DOHH2 (cell line): ENCODE measurements around the gene SMC1B.

ENCODE experiments used
- H3F3A ChIP-seq: fragments of 200-600 bp; sonication (generic), shearing (Covaris generic); 2 replicates; pipeline ENCODE4 v1.6.0; 2016; ENCODE audit warnings: antibody characterized with exemption, mild to moderate bottlenecking; ENCODE audit not compliant: control insufficient read depth, insufficient read depth
- H3K27ac ChIP-seq: fragments of 200-600 bp; sonication (generic); 2 replicates; pipeline ENCODE4 v1.5.1; 2014; ENCODE audit warnings: low read depth, mild to moderate bottlenecking, low read length, moderate library complexity
- H3K27me3 ChIP-seq: fragments of 200-600 bp; sonication (generic); 2 replicates; pipeline ENCODE4 v1.6.1; 2014; ENCODE audit warnings: mild to moderate bottlenecking, low read length, mixed read lengths; ENCODE audit not compliant: control insufficient read depth
- H3K36me3 ChIP-seq: fragments of 200-600 bp; sonication (generic); 2 replicates; pipeline ENCODE4 v1.6.1; 2014; ENCODE audit warnings: mild to moderate bottlenecking, low read length, moderate library complexity, mixed read lengths; ENCODE audit not compliant: control insufficient read depth
- H3K4me1 ChIP-seq: fragments of 200-600 bp; sonication (generic); 2 replicates; pipeline ENCODE4 v1.6.1; 2014; ENCODE audit warnings: mild to moderate bottlenecking, low read length, mixed read lengths; ENCODE audit not compliant: control insufficient read depth
- H3K4me2 ChIP-seq: fragments of 200-600 bp; sonication (generic); 2 replicates; pipeline ENCODE4 v1.6.0; 2014; ENCODE audit warnings: mild to moderate bottlenecking, low read length, moderate library complexity
- H3K4me3 ChIP-seq: fragments of 200-600 bp; sonication (generic); 2 replicates; pipeline ENCODE4 v1.5.1; 2014; ENCODE audit warnings: mild to moderate bottlenecking, low read length, mixed read lengths
- H3K79me2 ChIP-seq: fragments of 200-600 bp; sonication (generic); 2 replicates; pipeline ENCODE4 v1.6.1; 2014; ENCODE audit warnings: mild to moderate bottlenecking, low read length, mixed read lengths; ENCODE audit not compliant: control insufficient read depth
- H3K9me2 ChIP-seq: fragments of 200-600 bp; sonication (generic); replicated peaks from 2 replicates; pipeline ENCODE4 v1.6.1; 2014; ENCODE audit warnings: mild to moderate bottlenecking, low read length, mixed read lengths; ENCODE audit not compliant: control insufficient read depth
- H3K9me3 ChIP-seq: fragments of 200-600 bp; sonication (generic); 2 replicates; pipeline ENCODE4 v1.6.1; 2014; ENCODE audit warnings: antibody characterized with exemption, low read length, mixed read lengths; ENCODE audit not compliant: control insufficient read depth, insufficient read depth
- H4K20me1 ChIP-seq: fragments of 200-600 bp; sonication (generic); 2 replicates; pipeline ENCODE4 v1.6.0; 2014; ENCODE audit warnings: low read depth, mild to moderate bottlenecking, antibody characterized with exemption, low read length, moderate library complexity; ENCODE audit not compliant: control insufficient read depth, insufficient read depth
- CTCF ChIP-seq: fragments of 200-600 bp; sonication (generic); IDR thresholded peaks from one replicate; pipeline ENCODE4 v1.5.1; 2014; ENCODE audit warnings: antibody characterized with exemption, mild to moderate bottlenecking, low read depth, low read length; ENCODE audit not compliant: poor library complexity, severe bottlenecking
- EZH2phosphoT487 ChIP-seq: fragments of 200-600 bp; sonication (generic); IDR thresholded peaks from 2 replicates; pipeline ENCODE4 v1.6.1; 2017; ENCODE audit warnings: borderline replicate concordance, mild to moderate bottlenecking, antibody characterized with exemption, low read length, moderate library complexity, mixed read lengths

Gene SMC1B

DNA sequence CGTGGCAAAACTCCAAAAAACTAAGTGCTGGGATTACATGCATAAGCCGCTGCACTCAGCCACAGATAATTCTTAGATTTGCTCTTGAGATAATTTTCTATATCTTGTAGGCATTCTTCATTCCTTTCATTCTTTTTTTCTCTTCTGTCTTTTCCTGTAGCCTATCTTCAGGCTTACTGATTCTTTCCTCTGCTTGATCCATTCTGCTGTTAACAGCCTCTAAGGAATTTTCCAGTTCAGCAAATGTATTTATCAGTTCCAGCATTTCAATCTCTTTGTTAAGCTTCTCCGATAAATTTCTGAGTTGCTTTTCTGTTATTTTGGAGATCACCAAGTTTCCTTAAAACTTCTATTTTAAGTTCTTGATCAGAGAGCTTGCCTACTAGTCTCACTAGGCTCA is 46.7 kb downstream of the SMC1B start:
- Histone ChIP-seq H3K4me3 (no peak overlapping the region), H3K27me3 (peaks cover 12% of the 10 kb centered on the region), H4K20me1 (no peaks in the 10 kb centered on the region), H3K27ac (no peak overlapping the region), H3F3A (no peaks in the 10 kb centered on the region), H3K79me2 (no peaks in the 10 kb centered on the region), H3K9me3 (peaks cover 9% of the 10 kb centered on the region), H3K9me2 (no peaks in the 10 kb centered on the region), H3K36me3 (no peaks in the 10 kb centered on the region), H3K4me1 (no peaks in the 10 kb centered on the region), H3K4me2 (no peak overlapping the region)
- TF ChIP-seq EZH2phosphoT487 (no peak), CTCF (no peak)

DNA sequence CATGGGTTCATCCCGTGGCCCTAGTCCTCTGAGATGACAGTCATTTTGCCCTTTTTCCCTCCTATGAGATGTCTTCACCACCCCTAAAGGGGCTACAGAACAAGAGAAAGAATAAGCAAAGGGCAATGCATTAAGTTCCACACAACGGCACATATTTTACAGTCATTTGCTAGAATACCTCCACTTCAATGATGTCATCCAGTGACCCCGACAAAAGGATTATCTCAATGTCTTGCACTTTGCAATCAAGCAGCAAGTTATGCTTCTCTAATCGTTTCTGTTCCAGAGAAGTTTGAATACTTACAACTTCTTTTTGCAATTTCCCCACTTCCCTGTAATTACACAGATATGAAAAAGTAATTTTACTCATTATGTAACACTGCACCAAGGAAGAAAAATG is 53.8 kb downstream of the SMC1B start:
- Histone ChIP-seq H3K4me2 (no peak overlapping the region), H3F3A (no peaks in the 10 kb centered on the region), H4K20me1 (no peaks in the 10 kb centered on the region), H3K79me2 (no peaks in the 10 kb centered on the region), H3K27me3 (peaks cover 38% of the 10 kb centered on the region), H3K36me3 (no peaks in the 10 kb centered on the region), H3K9me3 (no peaks in the 10 kb centered on the region), H3K27ac (no peak overlapping the region), H3K4me3 (no peak overlapping the region), H3K4me1 (no peaks in the 10 kb centered on the region), H3K9me2 (no peaks in the 10 kb centered on the region)
- TF ChIP-seq CTCF, result no peak
- TF ChIP-seq EZH2phosphoT487, result no peak

- H3F3A ChIP-seq, result no peaks in the 10 kb centered on the region
- H3K4me1 ChIP-seq, result no peaks in the 10 kb centered on the region
- peaks cover 38% of the 10 kb centered on the region for H3K27me3 ChIP-seq
- H3K79me2 ChIP-seq, result no peaks in the 10 kb centered on the region
- no peak overlapping the region for H3K27ac ChIP-seq
- no peaks in the 10 kb centered on the region for H3K36me3 ChIP-seq
- H3K4me3 ChIP-seq, result no peak overlapping the region
- no peaks in the 10 kb centered on the region for H3K9me3 ChIP-seq
- no peaks in the 10 kb centered on the region for H4K20me1 ChIP-seq
- no peak for TF ChIP-seq CTCF
- TF ChIP-seq EZH2phosphoT487, result no peak
- no peak overlapping the region for H3K4me2 ChIP-seq
- no peaks in the 10 kb centered on the region for H3K9me2 ChIP-seq
Observed at GRCh38 chr22:45358127-45358526, 55.3 kb downstream of the SMC1B start.

- no peaks in the 10 kb centered on the region for H3K4me1 ChIP-seq
- H3K9me3 ChIP-seq, result no peaks in the 10 kb centered on the region
- no peaks in the 10 kb centered on the region for H3F3A ChIP-seq
- H3K36me3 ChIP-seq, result no peaks in the 10 kb centered on the region
- no peaks in the 10 kb centered on the region for H4K20me1 ChIP-seq
- no peak overlapping the region for H3K27ac ChIP-seq
- TF ChIP-seq EZH2phosphoT487 (no peak), CTCF (no peak)
- no peaks in the 10 kb centered on the region for H3K79me2 ChIP-seq
- H3K4me2 ChIP-seq, result no peak overlapping the region
- no peaks in the 10 kb centered on the region for H3K9me2 ChIP-seq
- H3K4me3 ChIP-seq, result no peak overlapping the region
- H3K27me3 ChIP-seq, result peaks cover 37% of the 10 kb centered on the region
Observed at GRCh38 chr22:45357490-45357889, 55.9 kb downstream of the SMC1B start.
